GM12872 (cell line): ENCODE data around the gene PLOD3.

Experiments used
- CTCF ChIP-seq: IDR thresholded peaks from 3 replicates; pipeline ENCODE4 v1.5.1; 2011; ENCODE audit warnings: low read depth, mild to moderate bottlenecking, low read length, moderate library complexity; ENCODE audit not compliant: insufficient read depth

Gene PLOD3

GRCh38 chr7:101161692-101162471 lies 55.5 kb downstream of the PLOD3 start:
- TF ChIP-seq CTCF = no peak

DNA sequence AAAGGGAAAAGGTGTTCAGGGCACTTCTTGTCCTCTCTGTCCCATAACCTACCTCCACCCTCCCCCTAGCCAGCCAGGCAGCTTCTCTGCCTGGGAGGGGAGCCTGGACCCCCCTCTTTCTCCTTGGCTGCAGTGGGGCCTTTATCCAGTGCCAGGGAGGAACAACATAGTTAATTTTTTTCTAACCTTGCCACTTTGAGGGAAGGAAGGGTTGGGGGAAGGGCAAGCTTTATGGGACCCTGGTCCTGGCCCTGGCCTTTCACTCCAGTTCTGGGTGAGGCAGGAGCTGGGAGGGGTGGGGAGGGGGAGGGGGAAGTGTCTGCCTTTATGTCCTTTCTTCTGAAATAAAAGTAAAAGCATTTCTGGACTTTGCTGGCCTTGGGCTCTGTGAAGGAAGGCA lies 56.5 kb downstream of the PLOD3 start:
- TF ChIP-seq CTCF = no peak

GRCh38 chr7:101159696-101160674 lies 57.4 kb downstream of the PLOD3 start:
- TF ChIP-seq CTCF = no peak

DNA sequence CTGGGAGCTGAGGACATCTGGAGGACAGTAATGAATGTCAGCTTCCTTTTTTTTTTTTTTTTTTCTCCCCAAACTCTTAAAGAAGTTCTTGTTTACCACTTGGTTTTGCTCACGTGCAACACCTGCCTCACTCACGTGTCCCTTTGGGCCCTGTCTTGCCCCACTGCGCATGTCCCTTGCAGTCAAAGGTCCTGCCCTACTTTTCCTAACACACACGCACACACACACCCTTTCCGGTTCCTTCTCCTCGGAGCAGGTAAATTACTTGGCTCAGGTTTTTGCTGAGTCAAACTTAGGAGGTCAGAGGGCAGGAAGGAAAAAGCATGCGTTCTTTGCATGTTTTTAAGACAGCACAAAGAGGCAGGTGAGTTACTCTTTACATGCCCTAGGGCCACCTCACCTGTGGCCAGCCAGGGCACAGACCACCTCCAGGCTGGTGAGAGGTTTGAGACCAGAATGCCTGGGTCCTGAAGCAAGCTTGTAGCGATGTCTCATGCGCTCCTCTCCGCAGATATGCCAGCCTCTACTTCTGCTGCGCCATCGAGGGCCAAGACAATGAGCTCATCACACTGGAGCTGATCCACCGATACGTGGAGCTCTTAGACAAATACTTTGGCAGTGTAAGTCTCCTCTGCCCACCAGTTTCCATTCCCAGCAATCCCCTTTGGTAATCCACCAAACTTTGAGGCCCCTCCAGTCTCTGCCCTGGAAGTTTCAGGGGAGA lies 60.4 kb downstream of the PLOD3 start:
- no peak for TF ChIP-seq CTCF

- TF ChIP-seq CTCF = no peak
Observed at GRCh38 chr7:101156277-101156676, 61.1 kb downstream of the PLOD3 start.
